Activated CD4-positive, alpha-beta T cell treated with anti-CD3 and anti-CD28 coated beads, Interleukin-2, amount 10 ng/mL, durations not matched to agents 7 days and 5 days (primary cell): ENCODE data around the gene GABRE. TPM values are rescaled to one million over a fixed set of nuclear protein-coding genes. Genes with fewer than 3 reads are reported as not detected.

Experiments used
- CTCF ChIA-PET: fragments of 350-600 bp; sonication (Branson Sonifier 250); formaldehyde crosslinking; loops from one replicate; lab custom pipeline; 2021; ENCODE audit warnings: antibody characterized with exemption; lab: Charles Lee
- POLR2A ChIA-PET: fragments of 350-600 bp; sonication (Branson Sonifier 250); formaldehyde crosslinking; loops from one replicate; lab custom pipeline; 2021; ENCODE audit warnings: antibody characterized with exemption; lab: Charles Lee
- DNase-seq: peaks from one replicate; pipeline ENCODE4 v3.0.0-alpha.2; 2020
- H3K27ac Mint-ChIP-seq: one replicate; pipeline ENCODE4 v1.8.0; 2021; ENCODE audit warnings: mild to moderate bottlenecking, moderate library complexity, mixed read lengths
- H3K27me3 Mint-ChIP-seq: one replicate; pipeline ENCODE4 v1.8.0; 2021; ENCODE audit warnings: mixed read lengths
- H3K36me3 Mint-ChIP-seq: one replicate; pipeline ENCODE4 v1.8.0; 2021; ENCODE audit warnings: low read depth, mixed read lengths
- H3K4me1 Mint-ChIP-seq: one replicate; pipeline ENCODE4 v1.8.0; 2021; ENCODE audit warnings: mixed read lengths
- H3K4me3 Mint-ChIP-seq: one replicate; pipeline ENCODE4 v1.8.0; 2021; ENCODE audit warnings: mild to moderate bottlenecking, moderate library complexity, mixed read lengths
- H3K9me3 Mint-ChIP-seq: one replicate; pipeline ENCODE4 v1.8.0; 2021; ENCODE audit warnings: mixed read lengths
- total RNA-seq, 2 experiments: library from RNA; stranded (reverse); gene quantifications; one replicate each; pipeline ENCODE4 v1.2.3, GENCODE V29; 2021

GABRE gene, protein sequence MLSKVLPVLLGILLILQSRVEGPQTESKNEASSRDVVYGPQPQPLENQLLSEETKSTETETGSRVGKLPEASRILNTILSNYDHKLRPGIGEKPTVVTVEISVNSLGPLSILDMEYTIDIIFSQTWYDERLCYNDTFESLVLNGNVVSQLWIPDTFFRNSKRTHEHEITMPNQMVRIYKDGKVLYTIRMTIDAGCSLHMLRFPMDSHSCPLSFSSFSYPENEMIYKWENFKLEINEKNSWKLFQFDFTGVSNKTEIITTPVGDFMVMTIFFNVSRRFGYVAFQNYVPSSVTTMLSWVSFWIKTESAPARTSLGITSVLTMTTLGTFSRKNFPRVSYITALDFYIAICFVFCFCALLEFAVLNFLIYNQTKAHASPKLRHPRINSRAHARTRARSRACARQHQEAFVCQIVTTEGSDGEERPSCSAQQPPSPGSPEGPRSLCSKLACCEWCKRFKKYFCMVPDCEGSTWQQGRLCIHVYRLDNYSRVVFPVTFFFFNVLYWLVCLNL
- total RNA-seq: not detected

DNA sequence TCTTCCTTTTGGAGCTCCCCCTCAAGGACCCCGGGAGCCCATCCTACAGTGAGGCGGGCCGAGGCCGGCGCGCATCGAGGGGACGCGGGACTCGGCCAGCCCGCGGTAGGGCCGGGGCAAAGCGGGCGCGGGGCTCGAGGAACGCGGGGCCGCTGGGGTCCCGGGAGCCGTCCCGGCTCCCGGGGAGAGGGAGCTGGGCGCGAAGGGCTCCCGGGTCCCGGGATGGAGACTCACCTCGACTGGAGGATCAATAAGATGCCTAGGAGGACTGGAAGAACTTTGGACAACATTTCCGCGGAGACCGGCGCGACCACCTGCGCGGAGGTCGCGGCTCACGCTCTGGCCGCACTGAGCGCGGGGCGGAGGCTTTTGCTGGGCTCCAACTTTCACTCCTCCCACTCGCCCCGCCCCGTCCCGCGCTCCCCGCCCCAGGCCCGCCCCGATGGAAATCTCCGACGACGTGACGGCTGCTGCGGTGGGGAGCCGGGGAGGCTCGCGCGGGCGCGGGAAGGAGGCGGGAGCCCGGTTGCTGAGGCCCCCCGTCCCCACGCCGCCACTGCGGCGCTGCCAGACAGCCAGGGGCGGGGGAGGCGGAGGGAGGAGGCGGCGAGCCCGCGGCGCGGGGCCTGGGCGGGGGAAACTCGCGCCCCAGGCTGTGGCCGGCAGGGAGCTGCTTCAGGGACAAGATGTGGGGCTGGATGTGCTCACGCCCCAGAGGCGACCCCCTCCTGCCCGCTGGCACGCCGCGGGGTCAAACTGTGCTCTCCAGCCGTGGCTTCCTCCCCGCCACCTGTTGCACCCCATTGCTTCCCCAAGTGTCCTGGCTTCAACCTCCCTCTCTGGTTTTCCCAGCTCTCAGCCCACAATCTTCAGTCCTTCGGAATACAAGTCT, at the start of gene GABRE:
Gene GABRE, minus strand, starts transcription at position 341 of the 892 bp plus-strand sequence. Its CDS starts 51 bp downstream, at position 290.
- Mint-ChIP-seq H3K4me3 (no peak within 1 kb of the TSS), H3K27me3 (peaks cover 18% of the 10 kb centered on the region), H3K27ac (no peak within 1 kb of the TSS), H3K9me3 (no peaks in the 10 kb centered on the region), H3K4me1 (no peaks in the 10 kb centered on the region), H3K36me3 (no peaks in the 10 kb centered on the region)
- ChIA-PET CTCF (no interaction called here), POLR2A (no interaction called here)
- no peak for DNase-seq

DNA sequence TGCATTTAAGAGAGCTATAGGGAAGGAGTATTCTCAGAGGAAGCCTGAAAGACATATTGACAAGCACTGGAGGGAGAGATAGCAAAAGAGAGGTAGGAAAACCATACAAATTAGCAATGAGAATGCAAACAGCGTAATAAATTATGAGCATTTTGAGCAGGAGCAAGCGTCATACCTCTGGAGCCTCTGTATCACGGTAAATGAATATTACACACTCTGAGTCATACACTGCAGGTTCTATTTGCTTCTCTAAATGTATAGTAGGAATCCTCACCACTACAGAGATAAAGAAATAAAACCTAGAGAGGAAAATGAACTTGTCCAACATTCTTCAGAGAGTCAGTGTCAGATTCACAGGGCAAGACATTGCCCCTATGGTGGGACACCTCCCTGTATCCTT, 46.4 kb upstream of the GABRE start:
- Mint-ChIP-seq H3K9me3 (no peaks in the 10 kb centered on the region), H3K4me1 (no peaks in the 10 kb centered on the region), H3K27ac (no peak overlapping the region), H3K4me3 (no peak overlapping the region), H3K27me3 (no peaks in the 10 kb centered on the region), H3K36me3 (no peaks in the 10 kb centered on the region)
- no peak for DNase-seq
- ChIA-PET POLR2A (no interaction called here), CTCF (no interaction called here)

DNA sequence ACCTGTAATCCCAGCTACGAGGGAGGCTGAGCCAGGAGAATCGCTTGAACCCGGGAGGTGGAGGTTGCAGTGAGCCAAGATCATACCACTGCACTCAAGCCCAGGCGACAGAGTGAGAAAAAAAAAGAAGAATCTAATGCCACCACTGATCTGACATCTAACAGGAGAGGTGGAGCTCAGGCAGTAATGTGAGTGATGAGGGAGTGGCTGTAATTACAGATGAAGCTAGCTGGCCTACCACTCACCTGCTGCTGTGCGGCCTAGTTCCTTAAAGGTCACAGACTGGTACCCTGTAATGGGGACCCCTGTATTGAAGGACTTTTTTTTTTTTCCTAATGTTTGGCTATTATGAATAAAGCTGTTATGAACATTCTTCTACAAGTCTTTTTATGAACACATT, 25.3 kb upstream of the GABRE start:
- no peaks in the 10 kb centered on the region for H3K9me3 Mint-ChIP-seq
- POLR2A ChIA-PET: no interaction called here
- CTCF ChIA-PET: interaction anchor here (0.6 kb wide), 1 partner anchor 22 kb away, joined by 3 read pairs; no protein-coding TSS in a partner anchor
- no peak for DNase-seq
- no peaks in the 10 kb centered on the region for H3K36me3 Mint-ChIP-seq
- H3K27me3 Mint-ChIP-seq: no peaks in the 10 kb centered on the region
- H3K4me3 Mint-ChIP-seq: no peak overlapping the region
- no peaks in the 10 kb centered on the region for H3K4me1 Mint-ChIP-seq
- H3K27ac Mint-ChIP-seq: no peak overlapping the region

DNA sequence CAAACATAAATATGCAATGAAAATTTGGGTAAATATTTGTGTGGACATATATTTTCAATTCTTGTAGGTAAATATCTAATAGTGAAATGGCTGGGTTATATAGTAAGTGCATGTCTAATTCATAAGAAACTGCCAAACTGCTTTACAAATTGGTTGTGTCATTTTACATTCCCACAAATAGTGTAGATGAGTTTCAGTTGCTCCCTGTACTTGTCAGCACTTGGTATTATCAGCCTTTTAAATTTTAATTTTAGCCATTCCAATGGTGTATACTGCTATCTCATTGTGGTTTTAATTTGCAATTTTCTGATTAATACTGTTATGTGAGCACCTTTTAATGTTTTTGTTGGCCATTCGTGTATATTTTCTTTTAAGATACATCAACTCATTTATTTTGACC, 23.1 kb upstream of the GABRE start:
- Mint-ChIP-seq H3K4me3 (no peak overlapping the region), H3K27ac (no peak overlapping the region), H3K36me3 (no peaks in the 10 kb centered on the region), H3K9me3 (no peaks in the 10 kb centered on the region), H3K27me3 (no peaks in the 10 kb centered on the region), H3K4me1 (no peaks in the 10 kb centered on the region)
- POLR2A ChIA-PET: no interaction called here
- CTCF ChIA-PET: no interaction called here
- no peak for DNase-seq

DNA sequence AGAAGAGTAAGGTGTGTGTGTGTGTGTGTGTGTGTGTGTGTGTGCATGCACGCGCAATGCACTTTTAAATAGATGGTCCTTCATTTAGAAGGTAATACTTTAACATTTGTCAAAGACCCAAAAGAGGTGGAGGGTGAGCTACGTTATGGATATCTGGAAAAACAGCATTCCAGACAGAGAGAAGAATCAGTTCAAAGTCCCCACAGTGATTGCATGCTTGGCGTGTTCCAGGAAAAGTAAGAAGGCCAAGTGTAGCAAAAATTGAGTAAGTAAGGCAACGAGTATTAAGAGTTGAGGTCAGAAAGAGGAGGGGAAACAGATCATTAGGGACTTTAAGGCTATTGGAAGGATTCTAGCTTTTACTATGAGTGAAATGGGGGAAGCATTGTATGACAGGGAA, 21.9 kb upstream of the GABRE start:
- Mint-ChIP-seq H3K36me3 (no peaks in the 10 kb centered on the region), H3K4me3 (no peak overlapping the region), H3K27ac (no peak overlapping the region), H3K4me1 (no peaks in the 10 kb centered on the region), H3K27me3 (no peaks in the 10 kb centered on the region), H3K9me3 (no peaks in the 10 kb centered on the region)
- CTCF ChIA-PET: no interaction called here
- POLR2A ChIA-PET: no interaction called here
- DNase-seq: no peak

DNA sequence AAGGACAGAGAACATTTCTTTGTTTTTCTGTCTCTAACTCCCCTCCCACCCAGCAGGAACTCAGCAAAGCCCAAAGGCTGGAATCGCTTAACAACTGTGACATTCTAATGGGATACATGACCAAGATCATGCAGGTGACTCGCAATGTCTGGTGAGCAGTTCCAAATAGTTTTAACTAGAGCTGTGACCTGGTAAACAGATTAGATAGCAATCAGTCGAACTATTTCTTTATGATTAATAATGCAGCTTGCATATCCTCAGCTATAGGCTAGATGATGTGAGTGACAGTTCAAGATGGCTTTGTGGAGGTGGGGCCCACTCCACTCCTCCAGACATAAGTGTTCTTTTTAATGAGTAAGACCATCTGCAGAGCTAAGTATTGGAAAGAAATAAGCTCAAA, 20.0 kb upstream of the GABRE start:
- Mint-ChIP-seq H3K27ac (no peak overlapping the region), H3K9me3 (no peaks in the 10 kb centered on the region), H3K36me3 (no peaks in the 10 kb centered on the region), H3K27me3 (no peaks in the 10 kb centered on the region), H3K4me1 (no peaks in the 10 kb centered on the region), H3K4me3 (no peak overlapping the region)
- ChIA-PET CTCF (no interaction called here), POLR2A (no interaction called here)
- no peak for DNase-seq

DNA sequence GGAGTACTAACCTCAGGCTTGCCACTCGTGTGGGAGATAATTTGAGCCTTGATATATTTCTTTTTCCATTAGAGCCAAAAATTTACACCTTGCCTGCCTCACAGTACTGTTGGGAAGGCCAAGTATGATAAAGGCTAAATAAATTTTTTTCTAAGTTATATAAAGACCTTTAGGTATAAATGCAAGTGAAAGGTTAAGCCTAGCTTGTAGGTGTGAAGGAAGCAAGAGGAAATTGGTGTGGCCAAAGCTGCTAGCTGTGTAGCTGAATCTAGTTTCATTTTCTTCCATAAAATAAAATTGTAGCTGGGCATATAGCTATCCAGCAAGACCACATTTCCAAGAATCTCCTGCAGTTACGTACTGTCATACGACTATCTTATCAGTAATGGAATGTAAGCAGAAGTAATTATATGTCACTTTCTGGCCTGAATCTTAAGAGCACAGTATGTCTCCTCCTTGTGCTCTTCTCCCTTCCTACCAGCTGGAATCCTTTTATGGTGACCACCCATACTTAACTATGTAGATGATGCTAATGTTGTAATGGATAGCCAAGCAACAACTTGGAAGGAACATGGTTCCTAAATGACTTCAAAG, 14.3 kb upstream of the GABRE start:
- ChIA-PET CTCF (no interaction called here), POLR2A (no interaction called here)
- Mint-ChIP-seq H3K9me3 (no peaks in the 10 kb centered on the region), H3K27me3 (no peaks in the 10 kb centered on the region), H3K27ac (no peak overlapping the region), H3K4me1 (no peaks in the 10 kb centered on the region), H3K36me3 (no peaks in the 10 kb centered on the region), H3K4me3 (no peak overlapping the region)
- DNase-seq: no peak

DNA sequence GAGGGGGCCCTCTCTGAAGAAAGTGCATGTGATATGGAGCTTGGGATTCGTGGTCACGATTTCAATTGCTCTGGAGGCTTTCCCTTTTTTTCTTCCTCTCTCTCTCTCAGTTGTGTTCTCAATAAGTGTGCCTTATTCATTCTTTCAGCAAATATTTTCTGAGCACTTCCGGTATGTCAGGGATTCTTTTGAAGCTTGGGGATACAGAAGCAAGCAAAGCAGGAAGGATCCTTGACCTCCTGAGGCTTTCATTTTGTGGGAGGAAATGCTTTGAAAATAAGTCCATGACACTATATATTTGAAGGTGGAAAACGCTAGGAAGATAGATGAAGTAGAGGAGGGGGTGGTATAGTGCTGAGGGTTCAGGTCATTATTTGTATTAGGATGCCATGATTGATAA, 12.6 kb upstream of the GABRE start:
- POLR2A ChIA-PET: no interaction called here
- no peak for DNase-seq
- H3K36me3 Mint-ChIP-seq: no peaks in the 10 kb centered on the region
- no peaks in the 10 kb centered on the region for H3K4me1 Mint-ChIP-seq
- H3K4me3 Mint-ChIP-seq: no peak overlapping the region
- CTCF ChIA-PET: no interaction called here
- H3K27ac Mint-ChIP-seq: no peak overlapping the region
- no peaks in the 10 kb centered on the region for H3K27me3 Mint-ChIP-seq
- H3K9me3 Mint-ChIP-seq: no peaks in the 10 kb centered on the region

DNA sequence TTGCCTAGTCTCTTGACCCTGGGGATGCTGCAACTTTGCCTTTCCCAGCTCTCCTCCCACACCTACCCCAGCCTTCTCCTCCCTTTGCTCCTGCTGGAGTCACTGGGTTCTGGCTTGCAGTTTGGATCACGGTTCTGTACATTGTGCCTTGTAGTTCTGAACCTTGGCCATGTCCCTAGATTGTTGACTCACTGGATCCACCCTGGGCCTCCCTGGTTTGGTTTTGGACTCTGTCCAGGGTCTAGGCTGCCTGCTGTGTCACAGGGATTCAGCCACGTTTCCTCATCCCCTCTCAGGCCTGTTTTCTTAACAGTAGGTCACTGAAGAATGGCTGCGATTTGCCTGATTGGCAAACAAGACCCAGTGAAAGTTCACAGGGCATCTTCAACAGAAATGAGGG, 11.5 kb upstream of the GABRE start:
- ChIA-PET POLR2A (no interaction called here), CTCF (no interaction called here)
- Mint-ChIP-seq H3K9me3 (no peaks in the 10 kb centered on the region), H3K4me3 (no peak overlapping the region), H3K4me1 (no peaks in the 10 kb centered on the region), H3K36me3 (no peaks in the 10 kb centered on the region), H3K27ac (no peak overlapping the region), H3K27me3 (no peaks in the 10 kb centered on the region)
- DNase-seq: no peak

DNA sequence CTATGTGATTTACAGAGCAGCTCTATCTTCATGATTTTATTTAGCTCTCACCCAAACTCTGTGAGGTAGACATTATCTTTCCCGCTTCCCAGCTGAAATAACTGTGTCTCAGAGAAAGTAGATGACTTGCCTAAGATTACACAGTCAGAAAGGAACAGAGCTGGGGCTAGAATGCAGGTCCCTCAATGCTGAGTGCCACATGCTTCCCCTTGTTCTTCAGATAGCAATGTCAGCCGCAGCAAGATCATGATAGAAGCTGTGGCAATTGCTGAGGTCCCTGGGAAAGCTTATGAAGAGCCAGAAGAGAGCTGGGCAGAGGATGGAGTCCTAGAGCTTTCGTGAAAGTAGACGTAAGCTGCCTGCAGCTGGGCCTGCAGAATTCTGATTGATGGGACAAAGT, 11.1 kb upstream of the GABRE start:
- POLR2A ChIA-PET: no interaction called here
- Mint-ChIP-seq H3K27ac (no peak overlapping the region), H3K36me3 (no peaks in the 10 kb centered on the region), H3K9me3 (no peaks in the 10 kb centered on the region), H3K4me3 (no peak overlapping the region), H3K4me1 (no peaks in the 10 kb centered on the region), H3K27me3 (no peaks in the 10 kb centered on the region)
- DNase-seq: no peak
- CTCF ChIA-PET: no interaction called here

DNA sequence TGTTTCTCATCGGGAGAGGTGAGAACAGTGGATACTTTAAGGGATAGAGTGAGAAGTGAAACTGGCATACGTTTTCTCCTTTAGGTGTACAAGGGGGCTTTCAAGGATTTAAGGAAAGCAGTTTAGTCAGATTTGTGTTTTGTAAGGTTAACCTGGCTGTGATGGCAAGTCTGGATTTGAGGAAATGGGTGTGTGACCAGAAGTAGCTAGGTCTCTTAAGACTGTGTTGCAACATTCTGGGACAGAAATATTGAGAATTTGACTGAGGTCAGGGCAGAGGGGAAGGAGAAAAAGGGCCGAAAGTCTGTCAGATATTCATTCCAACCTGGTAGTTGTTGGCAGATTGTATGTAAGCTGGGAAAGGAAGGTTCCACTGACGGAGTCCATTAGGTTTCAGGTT, 10.4 kb upstream of the GABRE start:
- H3K9me3 Mint-ChIP-seq: no peaks in the 10 kb centered on the region
- no peaks in the 10 kb centered on the region for H3K4me1 Mint-ChIP-seq
- H3K4me3 Mint-ChIP-seq: no peak overlapping the region
- H3K27ac Mint-ChIP-seq: no peak overlapping the region
- H3K36me3 Mint-ChIP-seq: no peaks in the 10 kb centered on the region
- ChIA-PET POLR2A (no interaction called here), CTCF (no interaction called here)
- DNase-seq: no peak
- H3K27me3 Mint-ChIP-seq: no peaks in the 10 kb centered on the region

DNA sequence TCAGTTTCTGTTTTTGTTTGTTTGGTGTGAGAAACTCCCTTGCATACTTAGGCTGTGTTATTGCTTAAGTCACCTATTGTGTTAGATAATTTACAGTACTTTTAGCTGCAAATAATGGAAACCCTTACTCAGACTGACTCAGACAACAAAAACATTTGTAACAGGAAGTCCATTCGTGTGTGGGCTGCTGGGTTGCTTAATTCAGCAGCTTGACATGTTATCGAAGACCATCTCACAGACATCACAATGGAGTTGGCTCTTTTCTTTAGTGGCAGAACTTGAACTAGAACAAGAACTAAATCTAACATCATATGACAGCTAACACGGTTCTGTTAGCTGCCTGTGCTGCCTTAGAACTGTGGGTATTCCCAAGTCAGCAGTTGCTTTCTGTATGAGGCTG, 9.9 kb upstream of the GABRE start:
- ChIA-PET POLR2A (no interaction called here), CTCF (no interaction called here)
- no peaks in the 10 kb centered on the region for H3K4me1 Mint-ChIP-seq
- no peak for DNase-seq
- no peaks in the 10 kb centered on the region for H3K27me3 Mint-ChIP-seq
- no peak overlapping the region for H3K27ac Mint-ChIP-seq
- no peak overlapping the region for H3K4me3 Mint-ChIP-seq
- no peaks in the 10 kb centered on the region for H3K36me3 Mint-ChIP-seq
- H3K9me3 Mint-ChIP-seq: no peaks in the 10 kb centered on the region

DNA sequence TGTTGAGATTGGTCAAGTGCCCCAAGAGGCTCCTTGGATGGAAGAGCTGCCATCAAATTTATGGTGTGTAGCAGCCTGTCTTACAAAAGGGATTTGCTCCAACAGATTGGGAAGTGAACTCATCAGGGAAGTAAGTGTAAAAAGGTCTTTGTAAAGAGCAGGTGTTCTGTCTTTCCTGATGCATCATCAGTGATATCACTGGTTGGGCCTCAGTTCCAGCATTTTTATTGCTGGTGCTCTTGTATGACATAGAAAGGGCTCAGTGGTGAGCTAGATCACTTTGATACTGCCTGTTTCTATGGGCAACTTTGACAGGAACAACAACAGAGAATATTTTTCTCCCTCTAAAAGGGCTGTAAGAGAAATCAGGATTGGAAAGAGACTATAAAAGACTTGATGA, 8.7 kb upstream of the GABRE start:
- H3K27ac Mint-ChIP-seq: no peak overlapping the region
- H3K4me1 Mint-ChIP-seq: no peaks in the 10 kb centered on the region
- no peaks in the 10 kb centered on the region for H3K27me3 Mint-ChIP-seq
- CTCF ChIA-PET: no interaction called here
- H3K36me3 Mint-ChIP-seq: no peaks in the 10 kb centered on the region
- H3K4me3 Mint-ChIP-seq: no peak overlapping the region
- H3K9me3 Mint-ChIP-seq: no peaks in the 10 kb centered on the region
- POLR2A ChIA-PET: no interaction called here
- no peak for DNase-seq
